ENCODE measurements around the gene CYB561A3.
A peak's percentile ranks its signal among the peaks of the same experiment; 100 is the strongest.

CYB561A3 gene

DNA sequence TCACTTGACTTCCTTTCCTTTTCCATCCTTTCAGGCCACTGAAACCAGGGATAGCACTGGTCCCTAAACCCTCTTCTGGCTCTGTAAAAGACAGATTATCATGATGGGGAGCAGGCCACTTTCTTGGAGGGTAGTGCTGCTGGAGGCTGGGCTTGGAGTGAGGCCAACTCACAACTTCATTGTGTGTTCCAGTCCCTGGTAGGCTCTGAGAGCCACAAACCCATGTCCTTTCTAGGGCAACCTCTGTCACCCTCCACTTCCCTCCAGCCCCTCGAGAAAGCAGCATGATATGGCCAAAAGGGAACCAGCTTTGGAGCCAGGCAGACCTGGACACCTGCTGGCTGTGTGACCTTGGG is 26.3 kb downstream of the CYB561A3 start:
- H3K27me3 ChIP-seq (replicated peaks), result no peaks in the 10 kb centered on the region
- no peak overlapping the region for H3K4me3 ChIP-seq (ENCODE audit: low read depth, low read length)
- in situ Hi-C loops (cut with HindIII; ENCODE audit: low pct_ligation_motif_present, low sequenced_read_pairs), result no loop called here
- TF ChIP-seq, protein P1, sequence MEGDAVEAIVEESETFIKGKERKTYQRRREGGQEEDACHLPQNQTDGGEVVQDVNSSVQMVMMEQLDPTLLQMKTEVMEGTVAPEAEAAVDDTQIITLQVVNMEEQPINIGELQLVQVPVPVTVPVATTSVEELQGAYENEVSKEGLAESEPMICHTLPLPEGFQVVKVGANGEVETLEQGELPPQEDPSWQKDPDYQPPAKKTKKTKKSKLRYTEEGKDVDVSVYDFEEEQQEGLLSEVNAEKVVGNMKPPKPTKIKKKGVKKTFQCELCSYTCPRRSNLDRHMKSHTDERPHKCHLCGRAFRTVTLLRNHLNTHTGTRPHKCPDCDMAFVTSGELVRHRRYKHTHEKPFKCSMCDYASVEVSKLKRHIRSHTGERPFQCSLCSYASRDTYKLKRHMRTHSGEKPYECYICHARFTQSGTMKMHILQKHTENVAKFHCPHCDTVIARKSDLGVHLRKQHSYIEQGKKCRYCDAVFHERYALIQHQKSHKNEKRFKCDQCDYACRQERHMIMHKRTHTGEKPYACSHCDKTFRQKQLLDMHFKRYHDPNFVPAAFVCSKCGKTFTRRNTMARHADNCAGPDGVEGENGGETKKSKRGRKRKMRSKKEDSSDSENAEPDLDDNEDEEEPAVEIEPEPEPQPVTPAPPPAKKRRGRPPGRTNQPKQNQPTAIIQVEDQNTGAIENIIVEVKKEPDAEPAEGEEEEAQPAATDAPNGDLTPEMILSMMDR (IDR thresholded peaks at IDR 0.05; ENCODE audit: low read depth, low read length, missing control alignments), result no peak
- H3K36me3 ChIP-seq (replicated peaks), result no peaks in the 10 kb centered on the region
- no peak overlapping the region for H3K27ac ChIP-seq
- DNase-seq, result no peak

DNA sequence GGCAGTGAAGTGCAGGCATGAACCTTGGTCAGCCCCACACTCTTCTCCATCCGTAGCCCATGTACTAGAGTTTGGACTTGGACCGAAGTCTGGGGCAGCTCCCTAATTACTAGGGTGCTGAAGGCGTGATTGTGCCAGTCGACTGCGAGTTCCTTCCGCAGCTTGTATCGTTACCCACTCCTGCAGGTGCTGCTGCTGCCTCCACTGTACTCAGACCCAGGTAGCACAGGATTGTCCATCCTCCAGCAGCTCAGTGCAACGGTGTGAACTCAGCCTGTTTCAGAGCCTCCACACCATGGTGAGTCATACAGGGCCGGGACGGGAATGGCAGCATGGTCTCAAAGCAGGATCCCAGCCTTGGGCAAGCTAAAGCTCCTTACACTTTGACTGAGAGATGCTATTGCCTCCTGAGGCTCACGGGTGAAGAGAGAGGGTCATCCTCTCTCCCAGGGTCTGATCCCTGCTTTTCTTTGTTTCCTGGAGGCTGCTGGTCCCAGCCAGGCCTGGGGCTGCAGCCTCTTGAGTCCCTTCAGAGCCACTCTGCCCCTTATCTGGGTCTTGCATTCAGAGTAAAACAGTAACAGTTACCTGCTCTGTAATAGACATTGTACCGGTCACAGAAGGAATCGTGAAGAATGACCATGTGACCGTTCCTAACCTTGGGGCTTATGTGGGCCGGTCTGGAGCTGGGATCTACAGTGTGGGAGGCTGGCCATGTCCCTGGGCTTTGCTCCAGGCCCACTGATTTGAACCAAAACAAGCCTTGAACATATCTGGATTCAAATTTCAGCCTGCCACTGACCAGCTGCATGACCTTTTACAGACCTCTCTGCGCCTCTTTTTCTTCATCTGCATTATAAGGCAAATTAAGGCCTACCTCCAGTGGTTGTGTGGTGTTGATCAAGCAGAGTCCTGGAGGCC is 27.0 kb downstream of the CYB561A3 start:
- H3K27ac ChIP-seq, result no peak overlapping the region
- TF ChIP-seq, protein P1 (IDR thresholded peaks at IDR 0.05; ENCODE audit: low read depth, low read length, missing control alignments), result no peak

GRCh38 chr11:61333550-61334433 is 27.9 kb downstream of the CYB561A3 start:
- H3K27ac ChIP-seq, result peak overlapping the region; percentile 91
- H3K4me3 ChIP-seq (ENCODE audit: low read depth, low read length), result peak overlapping the region; percentile 93
- H3K36me3 ChIP-seq (replicated peaks), result peaks cover 6% of the 10 kb centered on the region
- no peak for DNase-seq
- in situ Hi-C loops (cut with HindIII; ENCODE audit: low pct_ligation_motif_present, low sequenced_read_pairs), result no loop called here
- TF ChIP-seq, protein P1 (IDR thresholded peaks at IDR 0.05; ENCODE audit: low read depth, low read length, missing control alignments), result no peak
- no peaks in the 10 kb centered on the region for H3K27me3 ChIP-seq (replicated peaks)

More for the DNA sequence above, 27.0 kb downstream of the CYB561A3 start:
- in situ Hi-C loops (cut with HindIII; ENCODE audit: low pct_ligation_motif_present, low sequenced_read_pairs), result no loop called here
- Histone ChIP-seq H3K36me3 (replicated peaks) (no peaks in the 10 kb centered on the region), H3K4me3 (ENCODE audit: low read depth, low read length) (no peak overlapping the region), H3K27me3 (replicated peaks) (no peaks in the 10 kb centered on the region)
- peak; percentile 41 for DNase-seq

- in situ Hi-C loops (cut with HindIII; ENCODE audit: low pct_ligation_motif_present, low sequenced_read_pairs), result no loop called here
- peak; percentile 86 for DNase-seq
- peaks cover 8% of the 10 kb centered on the region for H3K36me3 ChIP-seq (replicated peaks)
- H3K27me3 ChIP-seq (replicated peaks), result no peaks in the 10 kb centered on the region
- H3K27ac ChIP-seq, result peak within 1 kb of the TSS; percentile 91
- peak within 1 kb of the TSS; percentile 93 for H3K4me3 ChIP-seq (ENCODE audit: low read depth, low read length)
- TF ChIP-seq, protein P1 (IDR thresholded peaks at IDR 0.05; ENCODE audit: low read depth, low read length, missing control alignments), result no peak
Measured at GRCh38 chr11:61332797-61333549, 28.7 kb downstream of the CYB561A3 start, which contains the start of the genes DDB1 and TKFC. Gene DDB1, minus strand, starts transcription at chr11:61333105. Its CDS starts 137 bp downstream, at chr11:61332968. Gene TKFC, plus strand, starts transcription at chr11:61333228. Its CDS starts 1,501 bp downstream, at chr11:61334729.

- DNase-seq, result peak; percentile 15
- H3K27ac ChIP-seq, result peak overlapping the region; percentile 91
- H3K4me3 ChIP-seq (ENCODE audit: low read depth, low read length), result peak overlapping the region; percentile 93
- in situ Hi-C loops (cut with HindIII; ENCODE audit: low pct_ligation_motif_present, low sequenced_read_pairs), result no loop called here
- no peaks in the 10 kb centered on the region for H3K27me3 ChIP-seq (replicated peaks)
- TF ChIP-seq, protein P1 (IDR thresholded peaks at IDR 0.05; ENCODE audit: low read depth, low read length, missing control alignments), result peak; percentile 34
- peaks cover 12% of the 10 kb centered on the region for H3K36me3 ChIP-seq (replicated peaks)
Measured at GRCh38 chr11:61332281-61332796, 29.3 kb downstream of the CYB561A3 start.

All from brain microvascular endothelial cell (primary cell).